ENCODE data around the gene SIGLEC11. TPM values are rescaled to one million over a fixed set of nuclear protein-coding genes. Genes with fewer than 3 reads are reported as not detected.

The SIGLEC11 gene
- total and polyA plus RNA-seq, 12 donors = 0.11 to 1.7 (median 0.42) TPM; not detected in 1

- H3K36me3 ChIP-seq = no peaks in the 10 kb centered on the region
- ATAC-seq = no peak
- 66% methylated on average over 9 of the region's 9 CpGs for WGBS, 2 donors
Measured at GRCh38 chr19:49956115-49956495, 4.9 kb downstream of the SIGLEC11 start.

GRCh38 chr19:49954933-49955332 lies 6.0 kb downstream of the SIGLEC11 start:
- peaks cover 0 to 17% (median 6%) of the 10 kb centered on the region in 7 donors for H3K27me3 ChIP-seq
- H3K4me1 ChIP-seq = peaks cover 0 to 41% (median 17%) of the 10 kb centered on the region in 9 donors
- WGBS, 2 donors = 78 to 79% methylated on average over 11 of the region's 11 CpGs
- H3K9me3 ChIP-seq = no peaks in the 10 kb centered on the region
- TF ChIP-seq CTCF (IDR thresholded peaks at IDR 0.05) = no peak
- no peak overlapping the region for H3K4me3 ChIP-seq
- ATAC-seq (no peak), DNase-seq (no peak)
- H3K36me3 ChIP-seq = no peaks in the 10 kb centered on the region
- intact Hi-C loops (cut with DNase I) = loop anchor here in 1 of 10 donors (1.0 kb wide), 1 partner anchor 35 kb away; no protein-coding TSS in a partner anchor
- H3K27ac ChIP-seq = no peak overlapping the region

More at GRCh38 chr19:49956115-49956495, 4.9 kb downstream of the SIGLEC11 start:
- no peak for DNase-seq
- Histone ChIP-seq H3K4me3 (no peak overlapping the region), H3K27ac (no peak overlapping the region), H3K27me3 (peaks cover 0 to 17% (median 6%) of the 10 kb centered on the region in 7 donors), H3K9me3 (no peaks in the 10 kb centered on the region), H3K4me1 (peaks cover 0 to 41% (median 17%) of the 10 kb centered on the region in 9 donors)
- intact Hi-C loops (cut with DNase I) = no loop called here
- no peak for TF ChIP-seq CTCF (IDR thresholded peaks at IDR 0.05)

GRCh38 chr19:49954092-49954829 lies 6.7 kb downstream of the SIGLEC11 start:
- Histone ChIP-seq H3K27me3 (peaks cover 0 to 17% (median 6%) of the 10 kb centered on the region in 7 donors), H3K9me3 (no peaks in the 10 kb centered on the region), H3K36me3 (no peaks in the 10 kb centered on the region), H3K4me1 (peaks cover 0 to 41% (median 17%) of the 10 kb centered on the region in 9 donors), H3K27ac (peak overlapping the region in 1 of 10 donors; percentile 47), H3K4me3 (no peak overlapping the region)
- 35 to 44% methylated on average over 12 of the region's 12 CpGs for WGBS, 2 donors
- intact Hi-C loops (cut with DNase I) = loop anchor here in 1 of 10 donors (1.0 kb wide), 1 partner anchor 36 kb away; no protein-coding TSS in a partner anchor
- ATAC-seq (peak in 7 of 8 donors; percentile 30 to 76 (median 67)), DNase-seq (no peak)
- no peak for TF ChIP-seq CTCF (IDR thresholded peaks at IDR 0.05)

GRCh38 chr19:49953416-49953815 lies 7.6 kb downstream of the SIGLEC11 start:
- no peak for TF ChIP-seq CTCF (IDR thresholded peaks at IDR 0.05)
- Histone ChIP-seq H3K4me3 (no peak overlapping the region), H3K9me3 (no peaks in the 10 kb centered on the region), H3K36me3 (no peaks in the 10 kb centered on the region), H3K27ac (peak overlapping the region in 1 of 10 donors; percentile 47), H3K27me3 (peaks cover 0 to 19% (median 7%) of the 10 kb centered on the region in 7 donors), H3K4me1 (peaks cover 0 to 41% (median 17%) of the 10 kb centered on the region in 9 donors)
- 56 to 60% methylated on average over 7 of the region's 7 CpGs for WGBS, 2 donors
- DNase-seq (no peak), ATAC-seq (peak in 3 of 8 donors; percentile 28 to 60 (median 58))
- intact Hi-C loops (cut with DNase I) = no loop called here

Measured in heart right ventricle (tissue), 16 donors.